HG03575 (cell line): Measurements from ENCODE around the gene ELF4.
"Not testable (repeated sequence)": the region's sequence is repeated elsewhere in the genome, so short reads cannot be mapped to it uniquely, and the experiment has no call there.

ENCODE experiments used
- ATAC-seq: cut with Tn5 transposase; IDR thresholded peaks from one replicate; pipeline ENCODE4 v1.9.1; 2021; ENCODE audit not compliant: unreplicated experiment, insufficient number of reproducible peaks, low FRiP score; ENCODE audit errors: extremely low read depth

The ELF4 gene

GRCh38 chrX:130117166-130117565 lies 6.9 kb upstream of the ELF4 start:
- ATAC-seq = no peak

- ATAC-seq = not testable (repeated sequence)
These were observed 5.0 kb upstream of the ELF4 start for GRCh38 chrX:130115119-130115885.

- ATAC-seq = no peak
These were observed 3.9 kb upstream of the ELF4 start for GRCh38 chrX:130114141-130114588.

- ATAC-seq = no peak
These were observed 1.2 kb upstream of the ELF4 start for GRCh38 chrX:130111220-130112154.

GRCh38 chrX:130109429-130110378 lies 593 bp downstream of the ELF4 start:
- ATAC-seq = no peak

GRCh38 chrX:130108647-130109428 lies 1.5 kb downstream of the ELF4 start:
- ATAC-seq = no peak

- ATAC-seq = no peak
These were observed 4.2 kb downstream of the ELF4 start for GRCh38 chrX:130106071-130106470.

GRCh38 chrX:130105244-130105643 lies 5.1 kb downstream of the ELF4 start:
- ATAC-seq = no peak

- ATAC-seq = no peak
These were observed 6.7 kb downstream of the ELF4 start for GRCh38 chrX:130103605-130104004.

- ATAC-seq = no peak
These were observed 10.1 kb downstream of the ELF4 start for GRCh38 chrX:130100180-130100579.

- ATAC-seq = no peak
These were observed 12.1 kb downstream of the ELF4 start for GRCh38 chrX:130098210-130098552.

- no peak for ATAC-seq
These were observed 12.6 kb downstream of the ELF4 start for GRCh38 chrX:130097507-130098209.

- ATAC-seq = no peak
These were observed 14.9 kb downstream of the ELF4 start for GRCh38 chrX:130095249-130096030.

- no peak for ATAC-seq
These were observed 15.6 kb downstream of the ELF4 start for GRCh38 chrX:130094696-130095095.

- no peak for ATAC-seq
These were observed 17.0 kb downstream of the ELF4 start for GRCh38 chrX:130093271-130093670.

- peak; percentile 97 for ATAC-seq
These were observed 18.2 kb downstream of the ELF4 start for GRCh38 chrX:130091980-130092522.

GRCh38 chrX:130090364-130090763 lies 19.9 kb downstream of the ELF4 start:
- no peak for ATAC-seq
